ENCODE results near the gene MECP2.

The MECP2 gene

DNA sequence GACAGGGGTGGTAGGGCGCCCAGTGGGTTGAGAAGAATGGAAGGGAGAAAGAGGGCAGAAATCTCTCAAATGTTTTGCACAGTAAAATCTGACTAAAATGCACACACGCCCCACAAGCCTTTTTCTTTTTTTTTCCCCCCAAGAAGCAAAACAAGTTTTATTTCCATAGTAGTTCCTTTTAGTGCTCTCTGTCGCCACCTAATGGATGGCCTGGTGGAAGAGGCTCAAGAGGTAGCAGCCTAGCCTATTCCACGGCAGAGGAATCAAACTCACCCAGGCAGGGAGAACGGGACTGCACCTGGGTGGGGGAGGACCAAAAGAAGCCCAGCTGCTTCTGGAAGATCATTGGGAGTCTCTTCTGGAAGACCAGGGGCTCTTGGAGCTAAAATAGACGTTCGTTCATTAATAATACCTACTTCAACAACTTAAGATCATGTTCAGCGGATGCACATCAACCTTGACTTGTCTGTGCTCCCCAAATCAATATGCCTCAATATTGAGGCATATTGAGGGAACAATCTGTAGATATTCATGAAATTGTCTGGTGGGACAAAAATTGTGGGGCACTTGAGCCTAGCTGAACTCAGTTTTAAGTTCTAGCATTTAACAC lies 46.2 kb downstream of the MECP2 start:
- no peak overlapping the region for H3K4me3 ChIP-seq (ENCODE audit: low read length)
- no peak for DNase-seq (ENCODE audit: low read depth)
- peak; percentile 85 for TF ChIP-seq CTCF (conservative IDR thresholded peaks at IDR 0.05; ENCODE audit: low read depth, low read length)

DNA sequence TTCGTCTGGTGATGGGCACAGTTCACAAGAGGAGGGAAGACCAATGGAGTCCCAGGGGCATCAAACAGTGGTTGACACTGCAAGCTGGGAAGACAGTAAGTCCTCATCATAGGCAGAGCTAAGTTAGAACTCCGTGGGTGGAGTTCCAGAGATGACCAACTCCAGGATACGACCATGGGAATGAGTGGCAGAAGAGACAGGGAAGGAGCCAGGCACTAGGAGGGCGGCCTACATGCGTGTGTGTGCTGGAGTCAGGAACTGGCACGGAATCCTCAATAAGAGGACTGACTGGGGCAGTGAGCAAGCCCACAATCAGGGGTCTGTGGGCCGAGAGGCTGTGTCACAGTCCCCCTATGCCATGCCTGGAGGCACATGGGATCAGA lies 47.4 kb downstream of the MECP2 start:
- H3K4me3 ChIP-seq (ENCODE audit: low read length) = no peak overlapping the region
- no peak for DNase-seq (ENCODE audit: low read depth)
- no peak for TF ChIP-seq CTCF (conservative IDR thresholded peaks at IDR 0.05; ENCODE audit: low read depth, low read length)

GRCh38 chrX:154049209-154050112 lies 48.1 kb downstream of the MECP2 start:
- no peak for DNase-seq (ENCODE audit: low read depth)
- no peak overlapping the region for H3K4me3 ChIP-seq (ENCODE audit: low read length)
- no peak for TF ChIP-seq CTCF (conservative IDR thresholded peaks at IDR 0.05; ENCODE audit: low read depth, low read length)

DNA sequence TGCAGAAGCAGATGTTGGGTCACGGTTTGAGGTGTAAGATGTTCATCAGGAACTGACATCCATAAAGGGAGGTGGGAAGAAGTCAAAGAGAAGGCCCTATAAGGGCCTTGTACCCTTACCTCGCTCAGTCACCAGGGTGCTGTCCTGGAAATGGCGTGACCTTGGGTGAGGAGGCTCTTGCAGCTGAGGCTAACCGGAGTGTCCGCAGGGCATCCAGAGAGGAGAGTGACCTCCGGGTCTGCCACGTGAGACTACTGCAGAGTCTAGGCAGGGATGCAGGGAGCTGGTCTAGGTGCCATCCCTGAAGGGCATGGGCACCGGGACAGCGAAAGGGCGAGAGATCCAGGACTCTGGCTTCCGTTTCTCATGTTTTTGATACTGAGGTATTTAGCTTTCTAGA lies 49.1 kb downstream of the MECP2 start:
- no peak for DNase-seq (ENCODE audit: low read depth)
- TF ChIP-seq CTCF (conservative IDR thresholded peaks at IDR 0.05; ENCODE audit: low read depth, low read length) = no peak
- H3K4me3 ChIP-seq (ENCODE audit: low read length) = no peak overlapping the region

GRCh38 chrX:154046940-154047610 lies 50.4 kb downstream of the MECP2 start:
- no peak for TF ChIP-seq CTCF (conservative IDR thresholded peaks at IDR 0.05; ENCODE audit: low read depth, low read length)
- no peak overlapping the region for H3K4me3 ChIP-seq (ENCODE audit: low read length)
- DNase-seq (ENCODE audit: low read depth) = peak; percentile 14

DNA sequence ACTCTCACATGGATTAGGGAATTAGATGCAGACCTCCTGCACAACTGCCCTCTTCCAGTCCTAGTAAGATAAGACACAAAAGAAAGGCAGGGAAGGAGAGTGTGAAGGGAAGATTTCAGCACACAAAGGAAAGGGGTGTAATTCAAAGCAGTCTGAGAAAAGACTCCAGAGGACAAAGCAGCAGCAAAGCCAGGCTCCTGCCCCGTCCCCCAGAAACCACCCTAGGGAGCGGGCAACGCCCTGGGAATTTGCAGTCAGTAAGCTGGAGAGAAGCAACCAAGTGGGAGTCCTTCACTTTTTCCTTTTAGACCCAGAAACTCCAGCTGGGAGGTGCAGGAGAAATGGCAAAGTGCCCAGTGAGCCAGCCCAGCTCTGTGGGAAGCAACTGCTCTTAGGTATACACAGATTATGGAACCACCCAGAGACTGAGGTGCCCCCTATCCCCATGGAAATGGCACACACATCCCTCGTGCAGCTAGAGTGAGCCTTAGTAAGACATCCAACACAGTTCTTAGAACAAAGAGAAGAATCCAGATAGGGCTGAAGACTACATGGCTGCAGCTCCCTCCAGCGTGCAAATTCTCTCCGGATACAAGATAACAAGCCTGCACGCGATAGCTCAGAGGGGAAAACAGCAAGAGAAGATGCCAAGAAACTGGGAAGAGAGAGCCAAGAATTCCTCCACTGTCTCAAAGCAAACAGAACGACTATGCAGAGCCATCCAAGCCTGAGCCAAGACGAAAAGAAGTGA lies 51.3 kb downstream of the MECP2 start:
- no peak overlapping the region for H3K4me3 ChIP-seq (ENCODE audit: low read length)
- peak; percentile 33 for DNase-seq (ENCODE audit: low read depth)
- TF ChIP-seq CTCF (conservative IDR thresholded peaks at IDR 0.05; ENCODE audit: low read depth, low read length) = no peak
